ENCODE data around the gene ACTRT2. TPM values are rescaled to one million over a fixed set of nuclear protein-coding genes. Genes with fewer than 3 reads are reported as not detected.

Gene ACTRT2
- total and polyA plus RNA-seq, 10 of the 15 experiments (the other 5 are each of a cell fraction or from before 2014, with no cell fraction given) = not detected

DNA sequence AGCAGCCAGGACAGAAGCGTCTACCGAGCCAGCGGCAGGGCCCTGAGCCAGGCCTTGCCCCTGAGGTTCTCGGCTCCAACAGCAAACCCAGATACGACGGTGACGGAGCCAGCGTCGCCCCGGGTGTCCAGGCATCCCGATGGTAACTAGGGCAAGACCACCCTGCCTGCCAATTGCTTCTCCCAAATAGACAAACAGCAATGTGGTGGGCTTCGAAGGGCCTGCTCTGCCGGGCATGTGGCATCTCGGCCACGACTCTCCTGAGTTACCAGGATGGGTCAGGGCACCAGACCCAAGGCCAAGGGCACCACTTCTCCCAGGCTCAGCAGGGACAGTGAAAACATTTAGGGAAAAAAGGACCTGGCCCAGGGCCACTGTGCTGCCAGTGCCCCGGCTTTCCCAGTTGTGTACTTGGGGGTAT, 3.2 kb upstream of the ACTRT2 start:
- no peak overlapping the region for H3K4me3 ChIP-seq
- no TSS peak for BruUV-seq (replicated peaks)
- no peak overlapping the region for H3K4me2 ChIP-seq (ENCODE audit: control insufficient read depth, insufficient read depth)
- no peaks in the 10 kb centered on the region for H3K36me3 ChIP-seq (ENCODE audit: control insufficient read depth in 2 of 2, insufficient read depth in 2 of 2, low read length in 1 of 2)
- TF ChIP-seq, protein P1, sequence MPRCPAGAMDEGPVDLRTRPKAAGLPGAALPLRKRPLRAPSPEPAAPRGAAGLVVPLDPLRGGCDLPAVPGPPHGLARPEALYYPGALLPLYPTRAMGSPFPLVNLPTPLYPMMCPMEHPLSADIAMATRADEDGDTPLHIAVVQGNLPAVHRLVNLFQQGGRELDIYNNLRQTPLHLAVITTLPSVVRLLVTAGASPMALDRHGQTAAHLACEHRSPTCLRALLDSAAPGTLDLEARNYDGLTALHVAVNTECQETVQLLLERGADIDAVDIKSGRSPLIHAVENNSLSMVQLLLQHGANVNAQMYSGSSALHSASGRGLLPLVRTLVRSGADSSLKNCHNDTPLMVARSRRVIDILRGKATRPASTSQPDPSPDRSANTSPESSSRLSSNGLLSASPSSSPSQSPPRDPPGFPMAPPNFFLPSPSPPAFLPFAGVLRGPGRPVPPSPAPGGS (IDR thresholded peaks at IDR 0.05; ENCODE audit: borderline replicate concordance, insufficient read depth, low read depth, low read length, poor library complexity, severe bottlenecking) = no peak
- TF ChIP-seq RBBP5 (conservative IDR thresholded peaks at IDR 0.05) = no peak
- no peaks in the 10 kb centered on the region for H3K9me3 ChIP-seq (replicated peaks; ENCODE audit: control insufficient read depth, insufficient read depth, low read length)
- no peak for DNase-seq (ENCODE audit: low read depth, low spot score)
- H3K4me1 ChIP-seq (ENCODE audit: control insufficient read depth, insufficient read depth, low read length) = no peaks in the 10 kb centered on the region
- no peaks in the 10 kb centered on the region for H4K20me1 ChIP-seq (ENCODE audit: control insufficient read depth, insufficient read depth)
- POLR2A ChIA-PET = no interaction called here
- H3K27ac ChIP-seq (ENCODE audit: control insufficient read depth, insufficient read depth) = no peak overlapping the region
- FAIRE-seq = no peak
- H3K27me3 ChIP-seq (replicated peaks in 1 of 2; ENCODE audit: control insufficient read depth in 2 of 2, insufficient read depth in 2 of 2, low read length in 1 of 2) = no peaks in the 10 kb centered on the region
- in situ Hi-C loops (cut with MboI) (no loop called here), intact Hi-C loops (cut with micrococcal nuclease; ENCODE audit: unreplicated experiment) (no loop called here)
- CTCF ChIA-PET = no interaction called here
- SMC1A ChIA-PET (ENCODE audit: uncharacterized antibody, unreplicated experiment) = no interaction called here
- RAD21 ChIA-PET (ENCODE audit: unreplicated experiment) = no interaction called here
- no peak overlapping the region for H2AFZ ChIP-seq (ENCODE audit: control insufficient read depth, low read depth, low read length)
- whole genome bisulfite sequencing (ENCODE audit: insufficient coverage, insufficient replicate concordance, low lambda C conversion rate, missing lambda C conversion rate) = 47% methylated on average over 16 of the region's 16 CpGs
- H3K79me2 ChIP-seq (ENCODE audit: control insufficient read depth, insufficient read depth, low read length) = no peaks in the 10 kb centered on the region
- H3K9ac ChIP-seq (ENCODE audit: control insufficient read depth, insufficient read depth, low read length) = no peak overlapping the region
- ATAC-seq = no peak

DNA sequence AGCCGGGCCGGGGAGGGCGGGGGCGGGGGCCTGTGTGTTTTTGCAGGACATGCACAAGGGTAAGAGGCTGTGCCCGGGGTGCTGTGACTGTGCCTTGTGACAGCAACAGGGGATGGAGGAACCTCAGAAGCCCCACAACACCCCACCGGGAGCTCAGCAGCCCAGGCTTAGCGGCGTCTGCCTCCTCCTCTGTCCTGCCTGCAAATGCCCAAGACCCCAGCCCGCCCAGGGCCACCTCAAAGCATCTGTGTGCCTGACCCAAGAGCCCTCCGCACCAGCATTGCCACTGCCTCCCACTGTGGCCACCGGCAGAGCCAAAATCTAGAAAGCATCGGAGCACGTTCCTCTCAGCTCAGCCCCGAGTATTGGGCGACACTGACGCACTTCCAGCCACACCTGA, 2.7 kb upstream of the ACTRT2 start:
- intact Hi-C loops (cut with micrococcal nuclease; ENCODE audit: unreplicated experiment) = no loop called here
- DNase-seq (ENCODE audit: low read depth, low spot score) (no peak), ATAC-seq (no peak), FAIRE-seq (no peak)
- TF ChIP-seq JUND (IDR thresholded peaks at IDR 0.05; ENCODE audit: low read depth, low read length) = no peak
- TF ChIP-seq HSF1 (IDR thresholded peaks at IDR 0.05; ENCODE audit: low read depth, low read length) = no peak
- TF ChIP-seq, protein P2, sequence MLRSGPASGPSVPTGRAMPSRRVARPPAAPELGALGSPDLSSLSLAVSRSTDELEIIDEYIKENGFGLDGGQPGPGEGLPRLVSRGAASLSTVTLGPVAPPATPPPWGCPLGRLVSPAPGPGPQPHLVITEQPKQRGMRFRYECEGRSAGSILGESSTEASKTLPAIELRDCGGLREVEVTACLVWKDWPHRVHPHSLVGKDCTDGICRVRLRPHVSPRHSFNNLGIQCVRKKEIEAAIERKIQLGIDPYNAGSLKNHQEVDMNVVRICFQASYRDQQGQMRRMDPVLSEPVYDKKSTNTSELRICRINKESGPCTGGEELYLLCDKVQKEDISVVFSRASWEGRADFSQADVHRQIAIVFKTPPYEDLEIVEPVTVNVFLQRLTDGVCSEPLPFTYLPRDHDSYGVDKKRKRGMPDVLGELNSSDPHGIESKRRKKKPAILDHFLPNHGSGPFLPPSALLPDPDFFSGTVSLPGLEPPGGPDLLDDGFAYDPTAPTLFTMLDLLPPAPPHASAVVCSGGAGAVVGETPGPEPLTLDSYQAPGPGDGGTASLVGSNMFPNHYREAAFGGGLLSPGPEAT (IDR thresholded peaks at IDR 0.05; ENCODE audit: low read depth) = no peak
- TF ChIP-seq RAD51 (IDR thresholded peaks at IDR 0.05) = no peak
- no peak for TF ChIP-seq SREBF2 (IDR thresholded peaks at IDR 0.05; ENCODE audit: low read length)
- BruUV-seq (replicated peaks) = no TSS peak
- ChIA-PET RAD21 (ENCODE audit: unreplicated experiment) (no interaction called here), SMC1A (ENCODE audit: uncharacterized antibody, unreplicated experiment) (no interaction called here), POLR2A (no interaction called here), CTCF (no interaction called here)
- WGBS (ENCODE audit: insufficient coverage, insufficient replicate concordance, low lambda C conversion rate, missing lambda C conversion rate) = 20% methylated on average over 16 of the region's 16 CpGs
- Histone ChIP-seq H3K4me3 (no peak overlapping the region), H3K27me3 (replicated peaks in 1 of 2; ENCODE audit: control insufficient read depth in 2 of 2, insufficient read depth in 2 of 2, low read length in 1 of 2) (no peaks in the 10 kb centered on the region), H3K79me2 (ENCODE audit: control insufficient read depth, insufficient read depth, low read length) (no peaks in the 10 kb centered on the region), H3K27ac (ENCODE audit: control insufficient read depth, insufficient read depth) (no peak overlapping the region), H3K36me3 (ENCODE audit: control insufficient read depth in 2 of 2, insufficient read depth in 2 of 2, low read length in 1 of 2) (no peaks in the 10 kb centered on the region), H2AFZ (ENCODE audit: control insufficient read depth, low read depth, low read length) (no peak overlapping the region), H4K20me1 (ENCODE audit: control insufficient read depth, insufficient read depth) (no peaks in the 10 kb centered on the region), H3K9ac (ENCODE audit: control insufficient read depth, insufficient read depth, low read length) (no peak overlapping the region), H3K4me2 (ENCODE audit: control insufficient read depth, insufficient read depth) (no peak overlapping the region), H3K4me1 (ENCODE audit: control insufficient read depth, insufficient read depth, low read length) (no peaks in the 10 kb centered on the region), H3K9me3 (replicated peaks; ENCODE audit: control insufficient read depth, insufficient read depth, low read length) (no peaks in the 10 kb centered on the region)
- in situ Hi-C loops (cut with MboI) = no loop called here

Data from GM12878 (cell line).